Loucy (cell line): ENCODE results near the gene CYSRT1.

Source experiments
- CTCF ChIP-seq: fragments of 200-600 bp; sonication (generic); conservative IDR thresholded peaks from 2 replicates; pipeline ENCODE4 v1.5.1; 2014; ENCODE audit warnings: mild to moderate bottlenecking, antibody characterized with exemption, low read length
- EZH2phosphoT487 ChIP-seq: fragments of 200-600 bp; IDR thresholded peaks from 2 replicates; pipeline ENCODE4 v1.6.1; 2018; ENCODE audit warnings: antibody characterized with exemption, mild to moderate bottlenecking, moderate library complexity, borderline replicate concordance

- TF ChIP-seq CTCF = no peak
- TF ChIP-seq EZH2phosphoT487 = no peak
These were observed 2.5 kb upstream of the CYSRT1 start, which contains the start of gene RNF208 for GRCh38 chr9:137222190-137223077.
